ENCODE data around the gene RHAG.

GRCh38 chr6:49634092-49634835 lies 2.4 kb downstream of the RHAG start:
- TF ChIP-seq CTCF (IDR thresholded peaks at IDR 0.05) = no peak
- TF ChIP-seq POLR2A (IDR thresholded peaks at IDR 0.05) = no peak

Data from sigmoid colon (tissue), 3 donors.